ENCODE data around the gene ESRRG.
"Not testable (repeated sequence)": the region's sequence is repeated elsewhere in the genome, so short reads cannot be mapped to it uniquely, and the experiment has no call there.

Gene ESRRG

GRCh38 chr1:216566641-216567205 is 156.5 kb downstream of the ESRRG start:
- DNase-seq (ENCODE audit: low read depth, low spot score): no peak

GRCh38 chr1:216563087-216563486 is 160.1 kb downstream of the ESRRG start:
- DNase-seq (ENCODE audit: low read depth, low spot score): no peak

- DNase-seq (ENCODE audit: low read depth, low spot score): no peak
Measured at GRCh38 chr1:216562383-216562782, 160.8 kb downstream of the ESRRG start.

- no peak for DNase-seq (ENCODE audit: low read depth, low spot score)
Measured at GRCh38 chr1:216560527-216560926, 162.7 kb downstream of the ESRRG start.

- DNase-seq (ENCODE audit: low read depth, low spot score): no peak
Measured at GRCh38 chr1:216559359-216559758, 163.9 kb downstream of the ESRRG start.

- no peak for DNase-seq (ENCODE audit: low read depth, low spot score)
Measured at GRCh38 chr1:216555653-216556052, 167.6 kb downstream of the ESRRG start.

- no peak for DNase-seq (ENCODE audit: low read depth, low spot score)
Measured at GRCh38 chr1:216554934-216555333, 168.3 kb downstream of the ESRRG start.

GRCh38 chr1:216553766-216554165 is 169.5 kb downstream of the ESRRG start:
- DNase-seq (ENCODE audit: low read depth, low spot score): no peak

- DNase-seq (ENCODE audit: low read depth, low spot score): no peak
Measured at GRCh38 chr1:216553040-216553439, 170.2 kb downstream of the ESRRG start.

- no peak for DNase-seq (ENCODE audit: low read depth, low spot score)
Measured at GRCh38 chr1:216549796-216550195, 173.4 kb downstream of the ESRRG start.

- no peak for DNase-seq (ENCODE audit: low read depth, low spot score)
Measured at GRCh38 chr1:216542741-216543140, 180.5 kb downstream of the ESRRG start.

- no peak for DNase-seq (ENCODE audit: low read depth, low spot score)
Measured at GRCh38 chr1:216542263-216542662, 181.0 kb downstream of the ESRRG start.

- DNase-seq (ENCODE audit: low read depth, low spot score): no peak
Measured at GRCh38 chr1:216535751-216536150, 187.5 kb downstream of the ESRRG start.

- no peak for DNase-seq (ENCODE audit: low read depth, low spot score)
Measured at GRCh38 chr1:216535059-216535458, 188.2 kb downstream of the ESRRG start.

- no peak for DNase-seq (ENCODE audit: low read depth, low spot score)
Measured at GRCh38 chr1:216533776-216534175, 189.5 kb downstream of the ESRRG start.

- no peak for DNase-seq (ENCODE audit: low read depth, low spot score)
Measured at GRCh38 chr1:216532251-216532798, 190.9 kb downstream of the ESRRG start.

GRCh38 chr1:216531263-216532239 is 191.7 kb downstream of the ESRRG start:
- no peak for DNase-seq (ENCODE audit: low read depth, low spot score)

GRCh38 chr1:216529851-216530250 is 193.4 kb downstream of the ESRRG start:
- DNase-seq (ENCODE audit: low read depth, low spot score): not testable (repeated sequence)

GRCh38 chr1:216528816-216529215 is 194.4 kb downstream of the ESRRG start:
- no peak for DNase-seq (ENCODE audit: low read depth, low spot score)

GRCh38 chr1:216523449-216524190 is 199.6 kb downstream of the ESRRG start:
- DNase-seq (ENCODE audit: low read depth, low spot score): no peak

- DNase-seq (ENCODE audit: low read depth, low spot score): no peak
Measured at GRCh38 chr1:216523043-216523442, 200.2 kb downstream of the ESRRG start.

- no peak for DNase-seq (ENCODE audit: low read depth, low spot score)
Measured at GRCh38 chr1:216521477-216521876, 201.8 kb downstream of the ESRRG start.

All from ELF-1 (cell line).